ENCODE data around the gene NOBOX.
"Not testable (repeated sequence)": the region's sequence is repeated elsewhere in the genome, so short reads cannot be mapped to it uniquely, and the experiment has no call there.

NOBOX gene

DNA sequence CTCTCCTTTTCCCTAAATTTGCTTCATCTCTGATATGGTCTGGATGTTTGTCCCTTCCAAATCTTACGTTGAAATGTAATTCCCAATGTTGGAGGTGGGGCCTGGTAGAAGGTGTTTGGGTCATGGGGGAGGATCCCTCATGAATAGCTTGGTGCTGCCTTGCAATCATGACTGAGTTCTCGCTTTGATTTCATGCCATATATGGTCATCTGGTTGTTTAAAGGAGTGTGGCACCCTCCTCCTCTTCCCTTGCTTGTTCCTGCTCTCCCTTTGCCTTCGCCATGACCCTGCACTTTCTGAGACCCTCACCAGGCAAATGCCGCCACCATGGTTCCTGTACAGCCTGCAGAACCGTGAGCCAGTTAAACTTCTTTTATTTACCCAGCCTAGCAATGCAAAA, 14.5 kb downstream of the NOBOX start:
- no peak for DNase-seq (ENCODE audit: low read depth, low spot score)
- TF ChIP-seq, protein P1, sequence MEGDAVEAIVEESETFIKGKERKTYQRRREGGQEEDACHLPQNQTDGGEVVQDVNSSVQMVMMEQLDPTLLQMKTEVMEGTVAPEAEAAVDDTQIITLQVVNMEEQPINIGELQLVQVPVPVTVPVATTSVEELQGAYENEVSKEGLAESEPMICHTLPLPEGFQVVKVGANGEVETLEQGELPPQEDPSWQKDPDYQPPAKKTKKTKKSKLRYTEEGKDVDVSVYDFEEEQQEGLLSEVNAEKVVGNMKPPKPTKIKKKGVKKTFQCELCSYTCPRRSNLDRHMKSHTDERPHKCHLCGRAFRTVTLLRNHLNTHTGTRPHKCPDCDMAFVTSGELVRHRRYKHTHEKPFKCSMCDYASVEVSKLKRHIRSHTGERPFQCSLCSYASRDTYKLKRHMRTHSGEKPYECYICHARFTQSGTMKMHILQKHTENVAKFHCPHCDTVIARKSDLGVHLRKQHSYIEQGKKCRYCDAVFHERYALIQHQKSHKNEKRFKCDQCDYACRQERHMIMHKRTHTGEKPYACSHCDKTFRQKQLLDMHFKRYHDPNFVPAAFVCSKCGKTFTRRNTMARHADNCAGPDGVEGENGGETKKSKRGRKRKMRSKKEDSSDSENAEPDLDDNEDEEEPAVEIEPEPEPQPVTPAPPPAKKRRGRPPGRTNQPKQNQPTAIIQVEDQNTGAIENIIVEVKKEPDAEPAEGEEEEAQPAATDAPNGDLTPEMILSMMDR (IDR thresholded peaks at IDR 0.05; ENCODE audit: low read depth, low read length): no peak
- in situ Hi-C loops (cut with HindIII; ENCODE audit: low sequenced_read_pairs): no loop called here
- H3K4me3 ChIP-seq (ENCODE audit: low read depth, low read length): no peak overlapping the region

DNA sequence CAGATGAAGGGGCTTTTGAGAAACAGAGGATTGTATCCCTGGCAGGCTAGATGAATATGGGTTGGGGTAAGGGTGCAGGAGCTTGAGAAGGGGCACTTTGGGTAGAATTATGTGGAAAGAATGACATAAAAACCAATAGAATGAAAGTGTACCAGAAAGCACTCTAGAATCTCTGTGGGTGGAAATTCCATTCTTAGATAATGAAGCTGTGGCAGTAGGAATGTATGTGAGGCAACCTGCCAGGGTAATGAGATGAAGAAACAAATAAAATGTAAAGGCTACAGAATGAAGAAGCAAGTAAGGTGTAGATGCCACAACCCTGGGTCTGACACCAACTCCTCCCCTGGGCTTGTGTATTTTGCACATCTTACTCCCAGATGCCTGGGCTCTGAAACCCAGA, 16.8 kb downstream of the NOBOX start:
- H3K4me3 ChIP-seq (ENCODE audit: low read depth, low read length): no peak overlapping the region
- in situ Hi-C loops (cut with HindIII; ENCODE audit: low sequenced_read_pairs): no loop called here
- TF ChIP-seq, protein P1 (IDR thresholded peaks at IDR 0.05; ENCODE audit: low read depth, low read length): no peak
- peak; percentile 74 for DNase-seq (ENCODE audit: low read depth, low spot score)

DNA sequence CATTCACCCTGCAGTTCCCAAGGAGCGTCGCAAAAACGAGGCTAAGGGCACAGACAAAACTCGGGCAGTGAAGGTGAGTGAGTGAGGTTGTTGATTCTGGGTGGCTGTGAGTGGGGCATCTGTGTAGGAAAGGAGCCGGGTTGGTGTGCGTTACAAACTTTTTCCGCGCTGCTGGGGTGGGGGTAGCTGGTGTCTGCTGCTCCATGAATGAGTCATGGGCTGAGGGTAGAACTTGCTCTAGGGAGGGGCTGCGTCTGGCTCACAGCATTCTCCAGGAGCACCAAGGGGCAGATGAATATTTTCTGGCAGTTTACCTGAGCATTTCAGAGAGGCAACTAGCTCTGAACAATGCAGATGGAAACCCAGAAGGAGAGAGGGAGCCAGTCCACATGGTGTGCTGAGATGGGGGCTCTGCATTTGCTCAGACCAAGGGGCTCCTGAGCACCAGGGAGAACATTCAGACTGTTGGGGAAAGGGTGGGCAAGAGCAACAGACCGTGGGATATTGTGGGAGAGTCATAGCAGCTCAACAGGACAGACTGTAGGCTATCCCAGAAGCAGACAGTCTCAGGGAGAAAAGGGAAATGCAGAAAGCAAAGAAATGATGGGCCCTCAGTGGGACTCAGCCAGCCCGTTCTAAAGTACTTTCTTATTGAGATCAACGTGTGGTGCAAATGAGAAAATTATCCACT, 18.8 kb downstream of the NOBOX start:
- in situ Hi-C loops (cut with HindIII; ENCODE audit: low sequenced_read_pairs): no loop called here
- TF ChIP-seq, protein P1 (IDR thresholded peaks at IDR 0.05; ENCODE audit: low read depth, low read length): no peak
- H3K4me3 ChIP-seq (ENCODE audit: low read depth, low read length): no peak overlapping the region
- peak; percentile 50 for DNase-seq (ENCODE audit: low read depth, low spot score)

DNA sequence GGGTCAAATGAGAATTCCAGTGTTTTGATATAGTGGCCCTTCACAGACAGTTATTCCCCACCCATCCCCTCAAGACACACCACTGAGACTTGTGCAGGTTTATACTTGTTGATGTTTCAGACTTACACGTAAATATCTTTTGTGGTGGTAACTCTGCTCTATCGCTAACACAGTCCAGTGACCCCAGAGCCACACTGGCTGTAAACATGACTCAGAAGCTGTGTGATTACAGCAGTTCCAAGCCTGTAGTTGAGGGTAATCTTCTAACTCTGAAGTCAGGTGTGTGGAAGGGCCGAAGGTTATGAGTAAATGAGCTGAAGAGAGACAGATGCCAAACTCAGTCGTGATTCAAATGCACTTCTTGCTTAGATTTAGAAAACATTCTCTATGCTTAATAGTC, 19.4 kb downstream of the NOBOX start:
- in situ Hi-C loops (cut with HindIII; ENCODE audit: low sequenced_read_pairs): no loop called here
- no peak overlapping the region for H3K4me3 ChIP-seq (ENCODE audit: low read depth, low read length)
- TF ChIP-seq, protein P1 (IDR thresholded peaks at IDR 0.05; ENCODE audit: low read depth, low read length): no peak
- DNase-seq (ENCODE audit: low read depth, low spot score): peak; percentile 28

DNA sequence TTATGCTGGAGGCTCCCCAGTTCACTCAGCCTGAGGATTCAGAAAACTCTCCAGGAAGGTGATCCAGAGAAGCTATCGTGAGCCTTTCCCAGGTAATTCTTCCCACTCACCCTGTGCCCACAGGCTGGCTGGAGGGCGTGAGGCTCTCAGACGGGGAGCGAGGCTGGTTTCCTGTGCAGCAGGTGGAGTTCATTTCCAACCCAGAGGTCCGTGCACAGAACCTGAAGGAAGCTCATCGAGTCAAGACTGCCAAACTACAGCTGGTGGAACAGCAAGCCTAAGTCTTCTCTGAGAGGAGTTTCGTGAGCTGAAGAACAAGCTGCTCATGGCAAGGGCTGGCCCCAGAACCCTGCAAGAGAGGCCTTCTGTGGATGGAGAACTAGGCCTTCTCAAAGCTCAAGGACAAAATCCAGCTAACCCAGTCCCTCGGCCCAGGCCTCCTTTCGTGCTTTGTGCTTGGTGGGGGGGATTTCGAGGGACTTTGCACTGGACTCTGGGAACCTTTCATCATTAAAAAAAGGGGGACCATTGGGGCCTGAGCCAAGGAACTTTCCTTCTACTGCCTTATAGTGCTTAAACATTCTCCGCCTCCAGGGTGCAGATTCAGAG, 23.6 kb downstream of the NOBOX start:
- no peak for DNase-seq (ENCODE audit: low read depth, low spot score)
- no peak overlapping the region for H3K4me3 ChIP-seq (ENCODE audit: low read depth, low read length)
- TF ChIP-seq, protein P1 (IDR thresholded peaks at IDR 0.05; ENCODE audit: low read depth, low read length): no peak
- in situ Hi-C loops (cut with HindIII; ENCODE audit: low sequenced_read_pairs): no loop called here

DNA sequence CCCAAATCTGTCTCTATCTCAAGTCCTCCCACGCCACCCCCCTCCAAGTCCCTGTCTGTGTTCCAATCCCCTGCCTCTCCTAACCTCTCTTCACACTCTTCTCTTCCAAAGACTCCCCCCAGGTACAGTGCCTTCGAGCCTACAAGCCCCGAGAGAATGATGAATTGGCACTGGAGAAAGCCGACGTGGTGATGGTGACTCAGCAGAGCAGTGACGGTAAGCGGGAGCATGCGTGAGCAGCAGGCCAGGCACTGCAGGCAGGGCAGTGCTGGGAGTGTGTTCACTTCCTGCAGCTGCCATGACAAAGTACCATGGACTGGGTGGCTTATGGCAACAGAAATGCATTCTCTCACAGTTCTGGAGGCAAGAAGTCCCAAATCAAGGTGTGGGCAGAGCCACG, 24.8 kb downstream of the NOBOX start:
- in situ Hi-C loops (cut with HindIII; ENCODE audit: low sequenced_read_pairs): no loop called here
- H3K4me3 ChIP-seq (ENCODE audit: low read depth, low read length): no peak overlapping the region
- TF ChIP-seq, protein P1 (IDR thresholded peaks at IDR 0.05; ENCODE audit: low read depth, low read length): no peak
- DNase-seq (ENCODE audit: low read depth, low spot score): peak; percentile 15

DNA sequence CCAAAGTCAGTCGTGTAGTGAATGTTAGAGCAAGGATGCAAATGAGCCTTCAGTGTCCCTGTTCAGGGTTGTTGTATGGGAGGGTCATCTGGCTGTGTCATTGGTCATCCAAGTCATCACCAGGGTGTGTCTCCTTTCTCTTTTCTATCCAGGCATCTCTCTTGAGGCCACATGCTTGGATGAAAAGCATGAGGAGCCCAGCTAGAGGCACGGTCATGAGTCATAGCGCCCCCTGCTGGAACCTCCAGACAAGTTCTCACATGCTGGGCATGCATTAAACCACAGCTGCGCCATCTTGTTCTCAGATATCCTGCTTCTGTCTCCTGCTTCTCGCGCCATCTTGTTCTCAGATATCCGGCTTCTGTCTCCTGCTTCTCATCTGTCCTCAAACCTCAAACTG, 34.3 kb downstream of the NOBOX start:
- DNase-seq (ENCODE audit: low read depth, low spot score); in situ Hi-C loops (cut with HindIII; ENCODE audit: low sequenced_read_pairs); H3K4me3 ChIP-seq (ENCODE audit: low read depth, low read length): not testable (repeated sequence)

DNA sequence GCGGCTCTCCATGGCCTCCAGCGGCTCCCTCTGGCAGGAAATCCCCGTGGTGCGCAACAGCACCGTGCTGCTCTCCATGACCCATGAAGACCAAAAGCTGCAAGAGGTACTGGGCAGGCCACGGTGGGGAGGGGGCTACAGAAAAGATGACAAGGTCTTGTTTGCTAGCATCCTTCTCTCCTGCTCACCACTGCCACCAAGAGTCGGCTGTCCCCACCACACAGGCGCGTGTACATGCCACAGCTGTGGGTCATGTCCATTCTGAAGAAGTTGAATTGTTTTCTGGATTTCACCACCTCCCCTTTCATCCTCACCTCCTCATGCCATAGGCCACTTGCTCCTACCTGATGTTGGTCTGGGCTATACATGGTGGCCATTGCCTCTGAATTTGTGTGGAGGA, 36.2 kb downstream of the NOBOX start:
- DNase-seq (ENCODE audit: low read depth, low spot score); H3K4me3 ChIP-seq (ENCODE audit: low read depth, low read length); in situ Hi-C loops (cut with HindIII; ENCODE audit: low sequenced_read_pairs): not testable (repeated sequence)

DNA sequence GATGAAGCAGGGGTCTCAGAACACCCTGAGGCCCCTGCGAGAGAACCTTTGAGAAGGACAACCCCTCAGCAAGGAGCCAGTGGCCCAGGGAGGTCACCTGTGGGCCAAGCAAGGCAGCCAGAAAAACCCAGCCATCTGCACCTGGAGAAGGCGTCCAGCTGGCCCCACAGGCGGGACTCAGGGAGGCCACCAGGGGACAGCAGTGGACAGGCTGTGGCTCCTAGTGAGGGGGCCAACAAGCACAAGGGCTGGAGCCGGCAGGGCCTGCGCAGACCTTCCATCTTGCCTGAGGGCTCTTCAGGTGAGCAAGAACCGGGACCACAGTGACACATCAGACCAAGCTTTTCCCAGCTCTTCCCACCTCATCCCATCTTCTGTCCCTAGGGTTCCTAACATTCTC, 38.0 kb downstream of the NOBOX start:
- DNase-seq (ENCODE audit: low read depth, low spot score); in situ Hi-C loops (cut with HindIII; ENCODE audit: low sequenced_read_pairs); H3K4me3 ChIP-seq (ENCODE audit: low read depth, low read length): not testable (repeated sequence)

DNA sequence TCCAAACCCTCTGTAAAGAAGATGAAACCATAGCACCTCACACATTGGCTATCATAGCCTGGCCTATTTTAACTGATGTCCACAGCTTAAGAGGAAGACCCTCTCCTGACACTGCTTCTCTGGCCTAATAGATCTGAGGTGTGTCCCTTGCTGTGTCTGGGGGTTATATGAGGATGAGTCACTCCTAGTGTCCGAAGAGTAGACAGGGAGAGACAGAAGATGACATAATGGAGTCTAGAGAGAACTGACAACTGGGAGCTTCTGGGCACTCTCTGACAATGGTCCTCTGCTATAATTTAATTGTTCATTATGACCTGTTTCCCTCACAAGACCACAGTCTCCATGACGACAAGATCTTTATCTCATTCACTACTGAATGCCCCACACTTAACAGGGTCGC, 41.4 kb downstream of the NOBOX start:
- in situ Hi-C loops (cut with HindIII; ENCODE audit: low sequenced_read_pairs); H3K4me3 ChIP-seq (ENCODE audit: low read depth, low read length); DNase-seq (ENCODE audit: low read depth, low spot score): not testable (repeated sequence)

Measured in astrocyte of the spinal cord (primary cell).